Peyer's patch (tissue), 4 donors: Measurements from ENCODE around the gene CHST11.

Experiments used
- POLR2A ChIP-seq, 2 donors: fragments of 450-650 bp; IDR thresholded peaks; one replicate each; pipeline ENCODE4 v1.5.1; 2017; ENCODE audit warnings: antibody characterized with exemption in 2 of 2, mild to moderate bottlenecking in 2 of 2, moderate library complexity in 2 of 2
- TF ChIP-seq, protein P1 (sequence below), 6 experiments: fragments of 450-650 bp in 4 of 6; fragments of 200-600 bp in 2 of 6; sonication (generic) in 1 of 6; IDR thresholded peaks; one replicate each; pipeline ENCODE4 v1.5.1; 2017 to 2019; ENCODE audit warnings: antibody characterized with exemption in 6 of 6, mild to moderate bottlenecking in 3 of 6, moderate library complexity in 1 of 6

DNA sequence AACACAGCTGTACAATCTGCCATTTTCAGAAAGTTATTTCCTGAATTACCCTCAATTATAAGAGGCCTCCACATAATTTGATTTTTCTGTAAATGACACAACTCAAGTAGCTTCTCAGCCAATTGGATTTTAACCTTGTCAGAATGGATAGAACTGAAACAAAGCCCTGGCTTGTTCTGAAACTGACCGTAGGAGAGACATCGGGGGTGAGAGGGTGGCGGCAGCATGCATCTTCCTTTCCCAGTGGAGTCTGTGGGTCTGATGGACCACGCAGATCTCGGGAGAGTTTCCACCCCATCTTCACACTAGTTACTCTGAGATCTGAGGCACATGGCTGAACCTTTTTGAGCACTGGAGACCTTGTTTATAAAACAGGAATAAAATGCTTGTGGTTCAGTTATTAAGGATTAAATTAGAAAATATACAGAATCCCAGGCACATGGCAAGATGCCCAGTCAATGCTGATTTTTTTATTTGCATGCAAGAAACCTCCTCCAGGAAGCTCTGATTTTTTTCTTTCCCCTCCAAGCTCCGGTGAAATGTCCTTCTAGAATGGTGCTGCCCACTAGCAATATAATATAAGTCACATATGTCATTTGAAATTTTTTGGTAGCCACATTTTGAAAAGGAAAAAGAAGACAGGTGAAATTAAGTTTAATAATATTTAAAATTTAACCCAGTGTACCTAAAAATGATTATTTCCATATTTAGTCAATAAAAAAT lies 153.9 kb downstream of the CHST11 start:
- TF ChIP-seq, protein P1, sequence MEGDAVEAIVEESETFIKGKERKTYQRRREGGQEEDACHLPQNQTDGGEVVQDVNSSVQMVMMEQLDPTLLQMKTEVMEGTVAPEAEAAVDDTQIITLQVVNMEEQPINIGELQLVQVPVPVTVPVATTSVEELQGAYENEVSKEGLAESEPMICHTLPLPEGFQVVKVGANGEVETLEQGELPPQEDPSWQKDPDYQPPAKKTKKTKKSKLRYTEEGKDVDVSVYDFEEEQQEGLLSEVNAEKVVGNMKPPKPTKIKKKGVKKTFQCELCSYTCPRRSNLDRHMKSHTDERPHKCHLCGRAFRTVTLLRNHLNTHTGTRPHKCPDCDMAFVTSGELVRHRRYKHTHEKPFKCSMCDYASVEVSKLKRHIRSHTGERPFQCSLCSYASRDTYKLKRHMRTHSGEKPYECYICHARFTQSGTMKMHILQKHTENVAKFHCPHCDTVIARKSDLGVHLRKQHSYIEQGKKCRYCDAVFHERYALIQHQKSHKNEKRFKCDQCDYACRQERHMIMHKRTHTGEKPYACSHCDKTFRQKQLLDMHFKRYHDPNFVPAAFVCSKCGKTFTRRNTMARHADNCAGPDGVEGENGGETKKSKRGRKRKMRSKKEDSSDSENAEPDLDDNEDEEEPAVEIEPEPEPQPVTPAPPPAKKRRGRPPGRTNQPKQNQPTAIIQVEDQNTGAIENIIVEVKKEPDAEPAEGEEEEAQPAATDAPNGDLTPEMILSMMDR (IDR thresholded peaks at IDR 0.05) = no peak
- TF ChIP-seq POLR2A (IDR thresholded peaks at IDR 0.05) = no peak
